Skin of body (tissue), 2 donors: ENCODE data around the gene MAP3K6. TPM values are rescaled to one million over a fixed set of nuclear protein-coding genes. Genes with fewer than 3 reads are reported as not detected.

Experiments used
- DNase-seq: peaks from one replicate; lab custom pipeline; 2025; lab: John Stamatoyannopoulos, UW
- total RNA-seq: library from RNA; depleted of rRNA; stranded (reverse); fragments of >200 nt; gene quantifications from one replicate; pipeline ENCODE4 v1.2.3, GENCODE V29; 2014

The MAP3K6 gene
- total RNA-seq, 1 donor from 2014 or later = 14.5 TPM

GRCh38 chr1:27379564-27380122 is 12.9 kb upstream of the MAP3K6 start:
- DNase-seq = no peak

GRCh38 chr1:27377760-27378495 is 11.2 kb upstream of the MAP3K6 start:
- no peak for DNase-seq

- DNase-seq = no peak
Measured at GRCh38 chr1:27374362-27375086, 7.8 kb upstream of the MAP3K6 start, which contains the start of gene FCN3. TSS of gene FCN3 (minus strand) at chr1:27374824. CDS start at chr1:27374818, 6 bp downstream.

GRCh38 chr1:27372808-27373690 is 6.3 kb upstream of the MAP3K6 start:
- DNase-seq = no peak

- no peak for DNase-seq
Measured at GRCh38 chr1:27372022-27372807, 5.5 kb upstream of the MAP3K6 start.

GRCh38 chr1:27368869-27369582 is 2.3 kb upstream of the MAP3K6 start:
- no peak for DNase-seq

GRCh38 chr1:27367160-27367650 is 444 bp upstream of the MAP3K6 start:
- no peak for DNase-seq

- peak; percentile 80 for DNase-seq
Measured at GRCh38 chr1:27366113-27366410, 699 bp downstream of the MAP3K6 start.

GRCh38 chr1:27365372-27366112 is 1.2 kb downstream of the MAP3K6 start:
- peak; percentile 88 for DNase-seq

GRCh38 chr1:27364696-27365371 is 1.9 kb downstream of the MAP3K6 start:
- no peak for DNase-seq

GRCh38 chr1:27363766-27364695 is 2.7 kb downstream of the MAP3K6 start:
- DNase-seq = no peak

GRCh38 chr1:27361553-27361952 is 5.2 kb downstream of the MAP3K6 start:
- no peak for DNase-seq

GRCh38 chr1:27361044-27361402 is 5.7 kb downstream of the MAP3K6 start:
- no peak for DNase-seq

GRCh38 chr1:27360159-27361043 is 6.4 kb downstream of the MAP3K6 start:
- DNase-seq = no peak

- no peak for DNase-seq
Measured at GRCh38 chr1:27359822-27360158, 7.0 kb downstream of the MAP3K6 start.

- DNase-seq = no peak
Measured at GRCh38 chr1:27358928-27359313, 7.8 kb downstream of the MAP3K6 start.
